K562 (cell line): ENCODE measurements around the gene HOXB13.

ENCODE experiments used
- CTCF ChIP-seq, 3 experiments: IDR thresholded peaks in 2 of 3; conservative IDR thresholded peaks in 1 of 3; 2 replicates each; pipeline ENCODE4 v1.5.1; 2011 to 2012; ENCODE audit warnings: low read length in 3 of 3, mild to moderate bottlenecking in 3 of 3, control low read depth in 2 of 3, improper control_type of control experiment in 1 of 3, inconsistent platforms in 1 of 3, low read depth in 1 of 3, mixed read lengths in 1 of 3, moderate library complexity in 1 of 3; ENCODE audit not compliant: insufficient read depth in 2 of 3
- EZH2 ChIP-seq: IDR thresholded peaks from 2 replicates; pipeline ENCODE4 v1.6.1; 2012; ENCODE audit warnings: low read depth, mild to moderate bottlenecking, inconsistent platforms, low read length, borderline replicate concordance
- HMGN3 ChIP-seq: IDR thresholded peaks from 2 replicates; pipeline ENCODE4 v1.6.1; 2011; ENCODE audit warnings: borderline replicate concordance, low read depth, mild to moderate bottlenecking, mixed read lengths, low read length; ENCODE audit not compliant: insufficient read length; ENCODE audit errors: extremely low read depth
- KDM1A ChIP-seq, 2 experiments: fragments of 450-650 bp; IDR thresholded peaks; 2 replicates each; pipeline ENCODE4 v1.6.1; 2016; ENCODE audit warnings: mild to moderate bottlenecking in 2 of 2

- TF ChIP-seq HMGN3 (no peak), CTCF (IDR thresholded peaks at IDR 0.05 in 2 of 3, conservative IDR thresholded peaks at IDR 0.05 in 1 of 3; ENCODE audit: insufficient read depth in 2 of 3, low read depth in 1 of 3, low read length in 3 of 3) (no peak), EZH2 (peak; percentile 71; the same call in 1 of the 2 replicates), KDM1A (IDR thresholded peaks at IDR 0.05) (no peak)
Observed at GRCh38 chr17:48752399-48753288, 24.1 kb upstream of the HOXB13 start.
